AML-193 (cell line): Measurements from ENCODE around the gene ZSCAN12.
"Not testable (repeated sequence)": the region's sequence is repeated elsewhere in the genome, so short reads cannot be mapped to it uniquely, and the experiment has no call there.

Source experiments
- DNase-seq, 2 experiments: peaks; one replicate each; lab custom pipeline; 2025; lab: John Stamatoyannopoulos, UW

The ZSCAN12 gene

GRCh38 chr6:28399350-28400121, at the start of gene ZSCAN12:
Gene ZSCAN12 (minus strand): TSS chr6:28399747. CDS start chr6:28398405, 1,342 bp downstream.
- DNase-seq = no peak

DNA sequence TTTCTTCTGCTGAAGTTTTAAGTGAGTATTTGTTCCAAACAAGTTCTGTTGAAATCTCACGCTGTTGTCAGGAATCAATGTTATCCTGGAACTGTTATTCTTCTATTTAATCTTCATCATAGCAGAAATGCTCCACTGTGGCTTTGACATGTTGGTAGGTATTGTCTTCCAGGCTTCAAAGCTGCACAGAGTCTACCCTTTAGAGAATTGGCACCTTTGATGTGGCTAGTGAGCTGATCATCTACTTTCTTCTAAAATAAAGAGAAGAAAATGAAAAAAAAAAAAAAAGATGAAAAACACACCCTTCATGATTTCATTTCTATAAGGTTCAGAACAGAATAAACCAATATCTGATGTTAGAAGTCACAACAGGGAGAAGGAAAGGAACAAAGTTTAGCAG, 49.5 kb upstream of the ZSCAN12 start:
- no peak for DNase-seq

DNA sequence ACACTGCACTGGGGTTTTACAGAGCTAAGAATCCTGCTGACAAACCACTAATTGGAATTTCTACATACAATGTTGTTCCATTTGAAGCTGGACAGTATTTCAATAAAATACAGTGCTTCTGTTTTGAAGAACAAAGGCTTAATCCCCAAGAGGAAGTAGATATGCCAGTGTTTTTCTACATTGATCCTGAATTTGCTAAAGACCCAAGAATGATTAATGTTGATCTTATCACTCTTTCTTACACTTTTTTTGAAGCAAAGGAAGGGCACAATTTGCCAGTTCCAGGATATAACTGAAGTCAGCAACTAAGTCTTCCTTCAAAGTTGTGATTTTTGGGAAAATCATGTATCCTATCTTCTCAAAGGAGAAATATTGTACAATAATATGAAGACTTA, 48.0 kb upstream of the ZSCAN12 start:
- DNase-seq = not testable (repeated sequence)

DNA sequence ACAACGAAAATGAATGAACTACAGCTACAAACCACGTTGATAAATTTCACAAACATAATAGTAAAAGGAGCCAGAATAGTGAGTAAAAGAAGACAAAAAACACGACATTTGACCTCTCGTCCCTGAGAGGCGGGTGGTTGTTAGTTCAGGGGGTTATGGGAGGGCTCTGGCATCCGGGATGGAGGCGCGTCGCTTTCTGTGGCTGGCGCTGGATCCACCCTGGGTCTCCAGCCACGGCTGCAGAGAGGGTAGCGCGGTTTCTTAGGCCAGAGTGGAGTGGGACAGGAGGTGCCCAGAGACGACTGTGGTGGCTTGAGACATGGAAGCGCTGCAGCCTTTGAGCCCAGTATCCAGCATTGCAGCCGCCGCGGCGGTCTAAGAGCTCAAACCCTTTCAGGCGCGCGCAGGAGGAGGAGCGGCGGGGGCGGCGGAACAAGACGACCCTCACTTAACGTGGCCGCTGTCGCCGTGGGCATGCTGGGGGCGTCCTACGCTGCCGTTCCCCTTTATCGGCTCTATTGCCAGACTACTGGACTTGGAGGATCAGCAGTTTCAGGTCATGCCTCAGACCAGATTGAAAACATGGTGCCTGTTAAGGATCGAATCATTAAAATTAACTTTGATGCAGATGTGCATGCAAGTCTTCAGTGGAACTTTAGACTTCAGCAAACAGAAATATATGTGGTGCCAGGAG, 47.4 kb upstream of the ZSCAN12 start:
- no peak for DNase-seq

GRCh38 chr6:28444759-28445158, 45.2 kb upstream of the ZSCAN12 start:
- DNase-seq = not testable (repeated sequence)

DNA sequence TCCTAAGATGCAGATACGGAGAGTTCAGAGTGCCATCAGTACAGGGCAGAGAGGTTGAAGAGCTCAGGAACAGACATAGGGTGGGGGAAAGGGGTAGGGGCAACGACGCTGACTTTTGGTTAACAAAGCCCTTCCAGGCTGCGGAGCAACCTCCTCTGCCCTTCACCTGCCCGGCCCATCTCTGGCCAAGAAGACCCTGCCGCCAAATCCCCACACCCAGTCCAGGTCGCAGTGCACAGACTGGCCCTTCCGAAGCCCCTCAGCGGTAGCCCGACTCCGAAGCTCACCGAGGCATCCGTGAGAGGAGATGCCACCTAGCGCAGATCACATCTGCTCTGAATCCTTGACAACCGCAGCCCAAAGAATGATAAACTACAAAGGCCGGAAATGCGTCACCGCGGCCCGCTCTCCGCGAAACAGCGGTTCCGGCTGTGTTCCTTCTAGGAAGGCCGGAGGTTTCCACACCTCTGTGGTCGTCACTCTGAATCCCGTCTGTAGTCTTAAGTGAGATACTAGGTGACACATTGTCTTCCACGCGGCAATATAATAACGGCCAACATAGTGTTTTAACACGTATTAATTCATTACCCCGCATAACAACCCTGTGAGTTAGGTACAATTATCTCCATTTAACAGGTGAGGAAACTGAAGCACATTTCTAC, 43.7 kb upstream of the ZSCAN12 start, which contains the start of gene ZSCAN23:
ZSCAN23 (minus strand) TSS at position 380 of the 662 bp plus-strand sequence. CDS start 7,225 bp downstream, outside the sequence.
- DNase-seq = no peak

DNA sequence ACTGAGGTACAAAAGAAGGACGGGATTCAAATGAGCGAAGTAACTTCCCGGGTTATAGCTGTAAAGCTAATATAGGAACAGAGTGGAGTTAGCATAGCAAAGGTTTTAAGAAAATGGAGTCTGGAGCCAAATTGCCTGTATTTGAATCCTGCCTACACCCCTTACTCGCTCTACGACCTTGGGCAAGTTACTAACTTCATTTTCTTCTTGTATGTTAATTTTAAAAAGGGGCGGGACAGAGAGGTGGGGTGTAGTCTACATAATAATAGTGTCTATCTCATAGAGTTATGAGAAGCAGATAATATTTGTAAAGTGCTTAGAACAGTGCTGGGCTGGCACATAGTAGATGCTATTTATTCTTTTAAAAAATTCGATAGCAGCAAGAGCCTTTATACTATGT, 43.0 kb upstream of the ZSCAN12 start:
- no peak for DNase-seq

- no peak for DNase-seq
Observed at GRCh38 chr6:28436404-28436803, 36.9 kb upstream of the ZSCAN12 start.

- DNase-seq = no peak
Observed at GRCh38 chr6:28433119-28433518, 33.6 kb upstream of the ZSCAN12 start.

GRCh38 chr6:28429781-28430180, 30.2 kb upstream of the ZSCAN12 start:
- DNase-seq = no peak

GRCh38 chr6:28425944-28426541, 26.5 kb upstream of the ZSCAN12 start:
- DNase-seq = no peak

- no peak for DNase-seq
Observed at GRCh38 chr6:28424163-28424562, 24.6 kb upstream of the ZSCAN12 start.

DNA sequence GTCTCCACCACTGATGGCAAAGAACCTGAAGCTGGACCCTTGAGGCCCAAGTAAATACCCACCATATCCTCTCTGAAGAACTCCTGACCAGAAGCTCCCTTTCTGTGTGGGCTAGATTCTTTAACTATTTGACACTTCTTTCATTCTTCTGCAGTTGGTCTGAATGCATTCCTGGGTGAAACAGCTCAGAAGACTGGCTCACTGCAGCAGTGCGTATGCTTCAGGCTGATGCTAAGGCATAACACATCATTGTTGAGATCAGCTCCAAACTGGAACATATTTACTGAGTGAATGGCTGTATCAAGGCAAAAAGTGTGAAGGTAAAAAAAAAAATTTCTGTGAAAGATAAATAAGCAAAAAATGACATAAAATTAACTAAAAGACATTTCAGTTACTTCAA, 24.0 kb upstream of the ZSCAN12 start:
- no peak for DNase-seq

- no peak for DNase-seq
Observed at GRCh38 chr6:28413681-28414080, 14.1 kb upstream of the ZSCAN12 start.

DNA sequence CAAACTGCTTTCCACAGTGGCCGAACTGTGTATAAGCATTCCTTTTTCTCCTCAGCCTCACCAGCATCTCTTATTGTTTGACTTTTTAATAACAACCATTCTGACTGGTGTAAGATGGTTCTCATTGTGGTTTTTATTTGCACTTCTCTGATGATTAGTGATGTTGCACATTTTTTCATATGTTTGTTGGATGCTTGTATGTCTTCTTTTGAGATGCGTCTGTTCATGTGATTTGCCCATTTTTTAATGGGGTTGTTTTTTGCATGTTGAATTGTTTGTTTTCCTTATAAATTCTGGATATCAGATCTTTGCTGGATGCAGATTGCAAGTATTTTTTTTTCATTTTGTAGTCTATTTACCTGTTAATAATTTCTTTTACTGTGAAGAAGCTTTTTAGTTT, 11.2 kb upstream of the ZSCAN12 start:
- DNase-seq = no peak

- DNase-seq = no peak
Observed at GRCh38 chr6:28408076-28408802, 8.7 kb upstream of the ZSCAN12 start.

GRCh38 chr6:28407401-28407800, 7.9 kb upstream of the ZSCAN12 start:
- no peak for DNase-seq

- not testable (repeated sequence) for DNase-seq
Observed at GRCh38 chr6:28403923-28404322, 4.4 kb upstream of the ZSCAN12 start.

- DNase-seq = no peak
Observed at GRCh38 chr6:28402197-28402596, 2.6 kb upstream of the ZSCAN12 start.

- DNase-seq = no peak
Observed at GRCh38 chr6:28401172-28401571, 1.6 kb upstream of the ZSCAN12 start.

DNA sequence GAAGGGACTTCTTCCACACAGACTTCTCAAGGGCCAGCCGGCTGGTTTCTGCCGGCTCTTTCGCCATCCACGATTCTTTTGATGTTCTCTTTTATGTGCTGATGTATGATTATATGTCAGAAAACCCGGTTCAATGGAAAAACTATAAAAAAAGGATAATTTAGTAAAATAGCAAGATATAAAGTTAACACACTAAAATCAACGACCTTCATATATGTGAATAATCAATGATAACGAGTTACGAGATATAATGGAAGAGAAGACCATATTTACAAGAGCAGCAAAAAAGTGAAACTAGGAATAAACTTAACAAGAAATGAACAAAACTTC, 540 bp upstream of the ZSCAN12 start:
- DNase-seq = no peak

DNA sequence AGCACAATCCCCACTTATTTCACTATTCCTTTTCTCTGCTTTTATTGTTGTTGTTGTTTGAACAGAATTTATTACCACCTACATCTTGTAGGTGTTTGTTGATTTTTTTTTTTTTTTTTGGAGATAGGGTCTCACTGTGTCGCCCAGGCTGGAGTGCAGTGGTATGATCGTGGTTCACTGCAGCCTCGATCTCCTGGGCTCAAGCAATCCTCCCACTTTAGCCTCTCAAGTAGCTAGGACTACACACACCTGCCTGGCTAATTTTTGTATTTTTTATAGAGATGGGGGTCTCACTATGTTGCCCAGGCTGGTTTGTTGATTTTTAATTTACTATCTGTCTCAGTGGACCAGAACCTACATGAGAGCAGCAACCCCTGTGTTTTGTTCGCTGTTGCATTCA, 3.6 kb downstream of the ZSCAN12 start:
- no peak for DNase-seq
